Activated T-helper 2 cell treated with anti-CD3 and anti-CD28 coated beads, Interferon-gamma antibody, Interleukin-2, Interleukin-4, amounts not matched to agents 10 μg/mL and 5 μg/mL and 100 μg/mL, durations not matched to agents 14 hours and 24 hours and 36 hours (primary cell): ENCODE data around the gene ATP10B. TPM values are rescaled to one million over a fixed set of nuclear protein-coding genes. Genes with fewer than 3 reads are reported as not detected.
"Not testable (repeated sequence)": the region's sequence is repeated elsewhere in the genome, so short reads cannot be mapped to it uniquely, and the experiment has no call there.

Experiments used
- DNase-seq: peaks from one replicate; pipeline ENCODE4 v3.0.0; 2021; ENCODE audit warnings: low spot score
- H3K27ac Mint-ChIP-seq: one replicate; pipeline ENCODE4 v1.8.0; 2021; ENCODE audit warnings: mixed read lengths
- H3K27me3 Mint-ChIP-seq: one replicate; pipeline ENCODE4 v1.8.0; 2021; ENCODE audit warnings: low read depth, mixed read lengths
- H3K36me3 Mint-ChIP-seq: one replicate; pipeline ENCODE4 v1.8.0; 2021; ENCODE audit warnings: low read depth, mixed read lengths
- H3K4me1 Mint-ChIP-seq: one replicate; pipeline ENCODE4 v1.8.0; 2021; ENCODE audit warnings: low read depth, mixed read lengths
- H3K4me3 Mint-ChIP-seq: one replicate; pipeline ENCODE4 v1.8.0; 2021; ENCODE audit warnings: low read depth, mild to moderate bottlenecking, moderate library complexity, mixed read lengths
- H3K9me3 Mint-ChIP-seq: one replicate; pipeline ENCODE4 v1.8.0; 2021; ENCODE audit warnings: mixed read lengths
- intact Hi-C: fragments of 100-400 bp; cut with micrococcal nuclease; formaldehyde crosslinking; loops from one replicate; pipeline ENCODE4 v1.15.1; 2023
- total RNA-seq: library from RNA; stranded (reverse); gene quantifications from 2 replicates; pipeline ENCODE4 v1.2.3, GENCODE V29; 2022

Gene ATP10B
- total RNA-seq, 1 donor from 2014 or later: not detected

- Mint-ChIP-seq H3K4me3 (no peak overlapping the region), H3K4me1 (no peaks in the 10 kb centered on the region), H3K36me3 (no peaks in the 10 kb centered on the region), H3K9me3 (no peaks in the 10 kb centered on the region), H3K27me3 (peaks cover 3% of the 10 kb centered on the region), H3K27ac (no peak overlapping the region)
- intact Hi-C loops: no loop called here
- no peak for DNase-seq
Measured at GRCh38 chr5:160726721-160727120, 125.3 kb downstream of the ATP10B start.

- H3K36me3 Mint-ChIP-seq: no peaks in the 10 kb centered on the region
- H3K27me3 Mint-ChIP-seq: peaks cover 3% of the 10 kb centered on the region
- no peak for DNase-seq
- no peaks in the 10 kb centered on the region for H3K4me1 Mint-ChIP-seq
- H3K9me3 Mint-ChIP-seq: no peaks in the 10 kb centered on the region
- intact Hi-C loops: no loop called here
- H3K27ac Mint-ChIP-seq: no peak overlapping the region
- no peak overlapping the region for H3K4me3 Mint-ChIP-seq
Measured at GRCh38 chr5:160720822-160721221, 131.2 kb downstream of the ATP10B start.

GRCh38 chr5:160715508-160715907 lies 136.5 kb downstream of the ATP10B start:
- H3K4me3 Mint-ChIP-seq, H3K9me3 Mint-ChIP-seq, DNase-seq: not testable (repeated sequence)

GRCh38 chr5:160703547-160704189 lies 148.3 kb downstream of the ATP10B start:
- no peaks in the 10 kb centered on the region for H3K9me3 Mint-ChIP-seq
- intact Hi-C loops: no loop called here
- no peak overlapping the region for H3K4me3 Mint-ChIP-seq
- no peak overlapping the region for H3K27ac Mint-ChIP-seq
- H3K4me1 Mint-ChIP-seq: peaks cover 2% of the 10 kb centered on the region
- H3K27me3 Mint-ChIP-seq: no peaks in the 10 kb centered on the region
- H3K36me3 Mint-ChIP-seq: no peaks in the 10 kb centered on the region
- DNase-seq: no peak

More at GRCh38 chr5:160715508-160715907, 136.5 kb downstream of the ATP10B start:
- H3K36me3 Mint-ChIP-seq, H3K4me1 Mint-ChIP-seq, H3K27ac Mint-ChIP-seq, H3K27me3 Mint-ChIP-seq, intact Hi-C loops: not testable (repeated sequence)

GRCh38 chr5:160702934-160703333 lies 149.1 kb downstream of the ATP10B start:
- Mint-ChIP-seq H3K27me3 (no peaks in the 10 kb centered on the region), H3K27ac (no peak overlapping the region), H3K36me3 (no peaks in the 10 kb centered on the region), H3K9me3 (no peaks in the 10 kb centered on the region), H3K4me3 (no peak overlapping the region), H3K4me1 (peaks cover 2% of the 10 kb centered on the region)
- no peak for DNase-seq
- intact Hi-C loops: no loop called here

GRCh38 chr5:160702311-160702803 lies 149.7 kb downstream of the ATP10B start:
- Mint-ChIP-seq H3K27ac (no peak overlapping the region), H3K4me1 (no peaks in the 10 kb centered on the region), H3K36me3 (no peaks in the 10 kb centered on the region), H3K4me3 (no peak overlapping the region), H3K9me3 (no peaks in the 10 kb centered on the region), H3K27me3 (no peaks in the 10 kb centered on the region)
- no peak for DNase-seq
- intact Hi-C loops: no loop called here

GRCh38 chr5:160701403-160701802 lies 150.6 kb downstream of the ATP10B start:
- no peak for DNase-seq
- H3K27me3 Mint-ChIP-seq: no peaks in the 10 kb centered on the region
- intact Hi-C loops: no loop called here
- no peak overlapping the region for H3K27ac Mint-ChIP-seq
- no peaks in the 10 kb centered on the region for H3K4me1 Mint-ChIP-seq
- H3K9me3 Mint-ChIP-seq: no peaks in the 10 kb centered on the region
- no peaks in the 10 kb centered on the region for H3K36me3 Mint-ChIP-seq
- H3K4me3 Mint-ChIP-seq: no peak overlapping the region

- no peaks in the 10 kb centered on the region for H3K36me3 Mint-ChIP-seq
- H3K27me3 Mint-ChIP-seq: no peaks in the 10 kb centered on the region
- no peak overlapping the region for H3K4me3 Mint-ChIP-seq
- peaks cover 2% of the 10 kb centered on the region for H3K4me1 Mint-ChIP-seq
- intact Hi-C loops: no loop called here
- H3K9me3 Mint-ChIP-seq: no peaks in the 10 kb centered on the region
- DNase-seq: no peak
- no peak overlapping the region for H3K27ac Mint-ChIP-seq
Measured at GRCh38 chr5:160699301-160699700, 152.7 kb downstream of the ATP10B start.

- H3K9me3 Mint-ChIP-seq: no peaks in the 10 kb centered on the region
- no peak overlapping the region for H3K4me3 Mint-ChIP-seq
- no peak overlapping the region for H3K27ac Mint-ChIP-seq
- intact Hi-C loops: no loop called here
- no peak for DNase-seq
- peaks cover 2% of the 10 kb centered on the region for H3K4me1 Mint-ChIP-seq
- no peaks in the 10 kb centered on the region for H3K27me3 Mint-ChIP-seq
- no peaks in the 10 kb centered on the region for H3K36me3 Mint-ChIP-seq
Measured at GRCh38 chr5:160697281-160697680, 154.7 kb downstream of the ATP10B start.

GRCh38 chr5:160694896-160695295 lies 157.1 kb downstream of the ATP10B start:
- H3K27ac Mint-ChIP-seq: no peak overlapping the region
- intact Hi-C loops: no loop called here
- H3K27me3 Mint-ChIP-seq: peaks cover 3% of the 10 kb centered on the region

GRCh38 chr5:160693831-160694465 lies 158.1 kb downstream of the ATP10B start:
- Mint-ChIP-seq H3K36me3 (no peaks in the 10 kb centered on the region), H3K27ac (no peak overlapping the region), H3K27me3 (peaks cover 4% of the 10 kb centered on the region), H3K4me1 (peaks cover 2% of the 10 kb centered on the region), H3K9me3 (no peaks in the 10 kb centered on the region), H3K4me3 (no peak overlapping the region)
- intact Hi-C loops: no loop called here
- no peak for DNase-seq

More at GRCh38 chr5:160694896-160695295, 157.1 kb downstream of the ATP10B start:
- Mint-ChIP-seq H3K36me3 (no peaks in the 10 kb centered on the region), H3K4me1 (peaks cover 2% of the 10 kb centered on the region), H3K4me3 (no peak overlapping the region), H3K9me3 (no peaks in the 10 kb centered on the region)
- no peak for DNase-seq

- Mint-ChIP-seq H3K4me3 (no peak overlapping the region), H3K4me1 (peaks cover 2% of the 10 kb centered on the region), H3K27me3 (peaks cover 4% of the 10 kb centered on the region), H3K36me3 (no peaks in the 10 kb centered on the region), H3K9me3 (no peaks in the 10 kb centered on the region), H3K27ac (no peak overlapping the region)
- intact Hi-C loops: no loop called here
- DNase-seq: no peak
Measured at GRCh38 chr5:160692271-160692670, 159.7 kb downstream of the ATP10B start.

GRCh38 chr5:160685695-160686094 lies 166.3 kb downstream of the ATP10B start:
- intact Hi-C loops: no loop called here
- no peak overlapping the region for H3K27ac Mint-ChIP-seq
- H3K4me3 Mint-ChIP-seq: no peak overlapping the region
- H3K36me3 Mint-ChIP-seq: no peaks in the 10 kb centered on the region
- DNase-seq: no peak
- H3K27me3 Mint-ChIP-seq: peaks cover 7% of the 10 kb centered on the region
- H3K4me1 Mint-ChIP-seq: no peaks in the 10 kb centered on the region
- no peaks in the 10 kb centered on the region for H3K9me3 Mint-ChIP-seq
